ENCODE data around the gene RNF207. TPM values are rescaled to one million over a fixed set of nuclear protein-coding genes. Genes with fewer than 3 reads are reported as not detected.

The RNF207 gene
- total RNA-seq, 1 experiment from 2014 or later: 53.1 TPM

DNA sequence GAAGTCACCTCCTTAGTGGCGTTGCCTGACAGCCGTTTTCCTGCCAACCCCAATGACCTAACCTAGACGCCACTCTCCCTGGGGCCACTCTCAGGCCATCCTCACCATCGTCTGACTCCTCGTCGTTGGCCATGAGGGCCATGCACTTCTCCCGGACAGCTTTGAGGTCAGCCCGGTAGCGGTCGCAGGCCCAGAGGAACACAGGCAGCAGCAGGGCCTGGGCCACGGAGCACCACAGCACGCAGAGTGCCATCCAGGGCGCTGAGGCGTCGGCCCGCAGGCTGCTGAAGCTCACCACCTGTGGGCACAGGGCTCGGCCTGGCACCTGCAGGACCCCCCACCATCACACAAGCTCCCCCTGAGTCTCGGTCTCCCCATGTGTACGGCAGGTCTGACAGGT, 45.3 kb downstream of the RNF207 start:
- no TSS peak for BruUV-seq (replicated peaks)
- ChIA-PET POLR2A (ENCODE audit: unreplicated experiment) (no interaction called here), CTCF (no interaction called here)
- no peaks in the 10 kb centered on the region for H3K36me3 ChIP-seq (ENCODE audit: low read depth)
- H3K4me3 ChIP-seq: no peak overlapping the region
- DNase-seq: no peak
- intact Hi-C loops (cut with micrococcal nuclease; ENCODE audit: unreplicated experiment): no loop called here
- no peaks in the 10 kb centered on the region for H3K79me2 ChIP-seq (ENCODE audit: low read depth)
- no peaks in the 10 kb centered on the region; the same call in 1 of the 2 replicates for H3F3A ChIP-seq (ENCODE audit: insufficient read depth, low read depth)
- no peaks in the 10 kb centered on the region for H3K9me2 ChIP-seq (ENCODE audit: insufficient read depth)
- H2AFZ ChIP-seq: no peak overlapping the region
- no peak overlapping the region for H3K27ac ChIP-seq
- 0 out of 2 replicates have a peak, but pooled peaks cover 1% of the 10 kb centered on the region for H3K27me3 ChIP-seq (ENCODE audit: insufficient read depth, low read depth)
- no peaks in the 10 kb centered on the region for H3K4me1 ChIP-seq (replicated peaks; ENCODE audit: insufficient read depth)
- H3K9me3 ChIP-seq (ENCODE audit: insufficient read depth, low read depth): no peaks in the 10 kb centered on the region
- no peak for TF ChIP-seq EZH2 (IDR thresholded peaks at IDR 0.05; ENCODE audit: low read depth)
- TF ChIP-seq, protein P1, sequence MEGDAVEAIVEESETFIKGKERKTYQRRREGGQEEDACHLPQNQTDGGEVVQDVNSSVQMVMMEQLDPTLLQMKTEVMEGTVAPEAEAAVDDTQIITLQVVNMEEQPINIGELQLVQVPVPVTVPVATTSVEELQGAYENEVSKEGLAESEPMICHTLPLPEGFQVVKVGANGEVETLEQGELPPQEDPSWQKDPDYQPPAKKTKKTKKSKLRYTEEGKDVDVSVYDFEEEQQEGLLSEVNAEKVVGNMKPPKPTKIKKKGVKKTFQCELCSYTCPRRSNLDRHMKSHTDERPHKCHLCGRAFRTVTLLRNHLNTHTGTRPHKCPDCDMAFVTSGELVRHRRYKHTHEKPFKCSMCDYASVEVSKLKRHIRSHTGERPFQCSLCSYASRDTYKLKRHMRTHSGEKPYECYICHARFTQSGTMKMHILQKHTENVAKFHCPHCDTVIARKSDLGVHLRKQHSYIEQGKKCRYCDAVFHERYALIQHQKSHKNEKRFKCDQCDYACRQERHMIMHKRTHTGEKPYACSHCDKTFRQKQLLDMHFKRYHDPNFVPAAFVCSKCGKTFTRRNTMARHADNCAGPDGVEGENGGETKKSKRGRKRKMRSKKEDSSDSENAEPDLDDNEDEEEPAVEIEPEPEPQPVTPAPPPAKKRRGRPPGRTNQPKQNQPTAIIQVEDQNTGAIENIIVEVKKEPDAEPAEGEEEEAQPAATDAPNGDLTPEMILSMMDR (conservative IDR thresholded peaks at IDR 0.05): no peak
- H3K4me2 ChIP-seq: no peak overlapping the region
- no peaks in the 10 kb centered on the region for H4K20me1 ChIP-seq (ENCODE audit: insufficient read depth)

DNA sequence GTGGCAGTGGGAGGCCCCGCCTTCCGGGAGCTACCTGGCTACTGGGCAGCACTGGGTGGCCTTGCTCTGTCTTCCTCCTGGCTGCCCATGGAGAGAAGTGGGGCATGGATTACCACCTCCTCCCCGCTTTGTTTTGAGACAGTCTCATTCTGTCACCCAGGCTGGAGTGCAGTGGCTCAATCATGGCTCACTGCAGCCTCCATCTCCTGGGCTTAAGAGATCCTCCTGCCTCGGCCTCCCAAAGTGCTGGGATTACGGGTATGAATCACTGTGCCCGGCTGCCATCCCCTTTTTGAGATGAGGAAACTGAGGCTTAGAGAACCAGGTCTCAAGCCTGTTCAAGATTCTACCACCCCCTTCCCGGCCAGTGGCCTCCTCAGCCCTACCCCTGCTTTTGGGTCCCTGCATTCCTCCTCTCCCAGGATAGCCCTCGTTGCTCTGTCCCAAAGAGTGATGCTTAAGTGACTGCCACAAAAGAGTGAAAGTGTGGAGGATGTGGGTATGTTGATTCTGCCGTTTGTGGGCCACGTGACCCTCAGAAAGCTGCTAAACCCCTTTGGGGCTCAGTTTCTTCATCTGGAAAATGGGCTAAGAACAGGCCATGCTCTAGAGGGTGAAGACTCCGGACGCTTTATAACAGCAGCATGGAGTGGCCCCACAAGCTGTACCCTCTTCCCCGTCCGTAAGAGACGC, 45.9 kb downstream of the RNF207 start:
- TF ChIP-seq EZH2 (IDR thresholded peaks at IDR 0.05; ENCODE audit: low read depth): no peak
- TF ChIP-seq, protein P1 (conservative IDR thresholded peaks at IDR 0.05): no peak
- no peaks in the 10 kb centered on the region for H3K27me3 ChIP-seq (ENCODE audit: insufficient read depth, low read depth)
- H3K4me1 ChIP-seq (replicated peaks; ENCODE audit: insufficient read depth): no peaks in the 10 kb centered on the region
- no TSS peak for BruUV-seq (replicated peaks)
- H3F3A ChIP-seq (ENCODE audit: insufficient read depth, low read depth): no peaks in the 10 kb centered on the region
- H3K9me2 ChIP-seq (ENCODE audit: insufficient read depth): no peaks in the 10 kb centered on the region
- H3K27ac ChIP-seq: no peak overlapping the region
- no peaks in the 10 kb centered on the region for H3K36me3 ChIP-seq (ENCODE audit: low read depth)
- no peaks in the 10 kb centered on the region for H3K9me3 ChIP-seq (ENCODE audit: insufficient read depth, low read depth)
- H3K79me2 ChIP-seq (ENCODE audit: low read depth): no peaks in the 10 kb centered on the region
- H4K20me1 ChIP-seq (ENCODE audit: insufficient read depth): no peaks in the 10 kb centered on the region
- DNase-seq: no peak
- no peak overlapping the region for H2AFZ ChIP-seq
- ChIA-PET CTCF (no interaction called here), POLR2A (ENCODE audit: unreplicated experiment) (no interaction called here)
- intact Hi-C loops (cut with micrococcal nuclease; ENCODE audit: unreplicated experiment): no loop called here
- H3K4me2 ChIP-seq: no peak overlapping the region
- H3K4me3 ChIP-seq: no peak overlapping the region

DNA sequence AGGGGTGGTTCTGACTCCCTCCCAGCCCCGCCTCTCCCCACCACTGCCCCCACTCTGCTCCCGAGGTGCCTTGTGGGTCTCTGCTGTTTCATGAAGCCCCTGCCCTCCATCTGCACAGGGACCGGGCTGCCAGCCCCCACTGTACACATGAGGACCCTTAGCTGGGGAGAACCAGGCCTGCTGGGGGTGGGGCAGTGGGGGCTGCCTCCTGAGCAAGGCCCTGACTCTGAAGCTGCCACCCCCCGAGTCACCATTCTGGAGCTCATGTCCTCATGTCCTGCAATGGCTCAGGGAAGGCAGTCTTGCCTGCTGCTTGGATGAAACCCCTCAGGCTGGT, 46.4 kb downstream of the RNF207 start:
- no peak for DNase-seq
- H3F3A ChIP-seq (ENCODE audit: insufficient read depth, low read depth): no peaks in the 10 kb centered on the region
- TF ChIP-seq EZH2 (IDR thresholded peaks at IDR 0.05; ENCODE audit: low read depth): no peak
- TF ChIP-seq, protein P1 (conservative IDR thresholded peaks at IDR 0.05): no peak
- no peaks in the 10 kb centered on the region for H3K27me3 ChIP-seq (ENCODE audit: insufficient read depth, low read depth)
- H3K79me2 ChIP-seq (ENCODE audit: low read depth): no peaks in the 10 kb centered on the region
- H3K27ac ChIP-seq: no peak overlapping the region
- H3K4me2 ChIP-seq: no peak overlapping the region
- ChIA-PET CTCF (no interaction called here), POLR2A (ENCODE audit: unreplicated experiment) (no interaction called here)
- H4K20me1 ChIP-seq (ENCODE audit: insufficient read depth): no peaks in the 10 kb centered on the region
- no peak overlapping the region for H2AFZ ChIP-seq
- BruUV-seq (replicated peaks): no TSS peak
- no peaks in the 10 kb centered on the region for H3K4me1 ChIP-seq (replicated peaks; ENCODE audit: insufficient read depth)
- H3K36me3 ChIP-seq (ENCODE audit: low read depth): no peaks in the 10 kb centered on the region
- intact Hi-C loops (cut with micrococcal nuclease; ENCODE audit: unreplicated experiment): no loop called here
- H3K9me2 ChIP-seq (ENCODE audit: insufficient read depth): no peaks in the 10 kb centered on the region
- no peak overlapping the region for H3K4me3 ChIP-seq
- H3K9me3 ChIP-seq (ENCODE audit: insufficient read depth, low read depth): no peaks in the 10 kb centered on the region

All from PC-9 (cell line).